Measurements from ENCODE around the gene ADARB2.
"Not testable (repeated sequence)": the region's sequence is repeated elsewhere in the genome, so short reads cannot be mapped to it uniquely, and the experiment has no call there.

Gene ADARB2

DNA sequence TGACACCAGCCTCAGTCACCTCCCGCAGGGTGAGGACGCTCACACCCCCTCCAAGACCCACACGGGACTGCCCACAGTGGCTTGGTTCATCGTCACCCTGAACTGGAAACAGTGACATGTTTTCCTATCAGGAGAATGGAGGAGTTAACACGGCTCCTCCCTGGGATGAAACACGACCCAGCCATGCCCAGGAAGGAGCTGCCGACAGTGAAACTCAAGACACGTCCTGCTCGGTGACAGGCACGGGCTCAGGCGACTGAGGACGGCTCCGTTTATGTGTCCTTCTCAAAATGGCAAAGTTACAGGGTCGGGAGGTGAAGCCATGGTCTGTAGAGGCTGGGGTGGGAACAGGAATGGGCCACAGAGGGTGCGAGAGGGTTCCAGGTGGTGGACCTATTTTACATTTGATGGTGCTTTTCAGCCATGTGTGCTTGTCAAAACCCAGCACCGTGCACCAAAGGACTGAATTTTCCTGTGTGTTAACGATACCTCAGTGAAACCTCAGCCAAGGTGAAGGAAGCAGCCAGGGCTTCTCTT lies 272.4 kb downstream of the ADARB2 start:
- TF ChIP-seq, protein P1, sequence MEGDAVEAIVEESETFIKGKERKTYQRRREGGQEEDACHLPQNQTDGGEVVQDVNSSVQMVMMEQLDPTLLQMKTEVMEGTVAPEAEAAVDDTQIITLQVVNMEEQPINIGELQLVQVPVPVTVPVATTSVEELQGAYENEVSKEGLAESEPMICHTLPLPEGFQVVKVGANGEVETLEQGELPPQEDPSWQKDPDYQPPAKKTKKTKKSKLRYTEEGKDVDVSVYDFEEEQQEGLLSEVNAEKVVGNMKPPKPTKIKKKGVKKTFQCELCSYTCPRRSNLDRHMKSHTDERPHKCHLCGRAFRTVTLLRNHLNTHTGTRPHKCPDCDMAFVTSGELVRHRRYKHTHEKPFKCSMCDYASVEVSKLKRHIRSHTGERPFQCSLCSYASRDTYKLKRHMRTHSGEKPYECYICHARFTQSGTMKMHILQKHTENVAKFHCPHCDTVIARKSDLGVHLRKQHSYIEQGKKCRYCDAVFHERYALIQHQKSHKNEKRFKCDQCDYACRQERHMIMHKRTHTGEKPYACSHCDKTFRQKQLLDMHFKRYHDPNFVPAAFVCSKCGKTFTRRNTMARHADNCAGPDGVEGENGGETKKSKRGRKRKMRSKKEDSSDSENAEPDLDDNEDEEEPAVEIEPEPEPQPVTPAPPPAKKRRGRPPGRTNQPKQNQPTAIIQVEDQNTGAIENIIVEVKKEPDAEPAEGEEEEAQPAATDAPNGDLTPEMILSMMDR (conservative IDR thresholded peaks at IDR 0.05; ENCODE audit: low read depth): no peak
- H3K27ac ChIP-seq: no peak overlapping the region
- ChIA-PET POLR2A (ENCODE audit: low non-redundant PET) (no interaction called here), CTCF (no interaction called here)
- DNase-seq (ENCODE audit: low spot score): no peak

DNA sequence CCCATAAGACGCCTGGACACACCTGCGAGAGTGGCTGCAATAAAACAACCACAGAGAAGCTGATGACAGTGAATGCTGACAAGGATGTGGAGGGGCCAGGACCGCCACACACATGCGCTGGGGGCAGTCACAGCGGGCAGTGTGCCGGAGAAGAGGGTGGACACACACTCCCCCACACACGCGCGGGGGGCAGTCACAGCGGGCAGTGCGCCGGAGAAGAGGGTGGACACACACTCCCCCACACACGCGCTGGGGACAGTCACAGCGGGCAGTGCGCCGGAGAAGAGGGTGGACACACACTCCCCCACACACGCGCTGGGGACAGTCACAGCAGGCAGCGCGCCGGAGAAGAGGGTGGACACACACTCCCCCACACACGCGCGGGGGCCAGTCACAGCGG lies 273.4 kb downstream of the ADARB2 start:
- POLR2A ChIA-PET (ENCODE audit: low non-redundant PET): interaction anchor here (0.6 kb wide), 1 partner anchor 1917 kb away, joined by 3 read pairs; no protein-coding TSS in a partner anchor
- not testable (repeated sequence) for DNase-seq (ENCODE audit: low spot score); H3K27ac ChIP-seq
- CTCF ChIA-PET: interaction anchor here (0.7 kb wide), 1 partner anchor 127 kb away, joined by 3 read pairs; no protein-coding TSS in a partner anchor

DNA sequence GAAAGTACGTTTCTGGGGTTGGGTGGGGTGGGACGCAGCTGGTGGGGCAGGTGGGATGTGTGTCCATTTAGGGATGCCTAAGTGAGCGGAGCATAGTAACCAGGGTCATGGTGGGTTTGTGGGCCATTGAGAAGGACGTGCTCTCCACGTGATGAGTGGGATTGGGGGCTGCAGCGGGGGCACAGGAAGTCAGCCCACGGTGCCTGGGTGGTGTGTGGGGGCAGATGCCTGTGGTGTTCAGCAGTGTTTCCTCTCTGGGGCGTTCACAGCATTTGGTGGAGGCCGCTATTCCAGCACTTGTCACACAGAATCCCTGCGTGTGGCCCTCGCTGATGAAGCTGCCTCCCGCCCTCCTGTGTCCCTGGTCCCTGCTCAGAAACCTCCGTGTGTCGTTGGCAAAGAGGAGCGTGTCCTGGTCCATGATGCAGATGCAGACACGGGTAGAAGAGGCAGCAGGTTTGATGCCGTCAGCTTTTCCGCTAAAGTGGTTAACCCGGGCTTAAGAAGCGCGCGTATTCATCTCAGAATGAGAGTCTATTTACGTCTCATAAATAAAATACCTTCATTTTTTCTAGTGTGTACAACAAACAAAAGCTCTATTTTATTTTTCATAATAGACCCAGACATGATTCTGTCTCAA lies 274.2 kb downstream of the ADARB2 start:
- ChIA-PET CTCF (interaction anchor here (0.7 kb wide), 1 partner anchor 126 kb away, joined by 3 read pairs; no protein-coding TSS in a partner anchor), POLR2A (ENCODE audit: low non-redundant PET) (interaction anchor here (0.6 kb wide), 1 partner anchor 1918 kb away, joined by 3 read pairs; no protein-coding TSS in a partner anchor)
- DNase-seq (ENCODE audit: low spot score): no peak
- TF ChIP-seq, protein P1 (conservative IDR thresholded peaks at IDR 0.05; ENCODE audit: low read depth): no peak
- H3K27ac ChIP-seq: no peak overlapping the region

- TF ChIP-seq, protein P1 (conservative IDR thresholded peaks at IDR 0.05; ENCODE audit: low read depth): no peak
- ChIA-PET POLR2A (ENCODE audit: low non-redundant PET) (no interaction called here), CTCF (no interaction called here)
- no peak overlapping the region for H3K27ac ChIP-seq
- no peak for DNase-seq (ENCODE audit: low spot score)
Measured at GRCh38 chr10:1462521-1462920, 274.8 kb downstream of the ADARB2 start.

- ChIA-PET CTCF (no interaction called here), POLR2A (ENCODE audit: low non-redundant PET) (no interaction called here)
- TF ChIP-seq, protein P1 (conservative IDR thresholded peaks at IDR 0.05; ENCODE audit: low read depth): no peak
- no peak overlapping the region for H3K27ac ChIP-seq
- DNase-seq (ENCODE audit: low spot score): no peak
Measured at GRCh38 chr10:1462032-1462431, 275.3 kb downstream of the ADARB2 start.

DNA sequence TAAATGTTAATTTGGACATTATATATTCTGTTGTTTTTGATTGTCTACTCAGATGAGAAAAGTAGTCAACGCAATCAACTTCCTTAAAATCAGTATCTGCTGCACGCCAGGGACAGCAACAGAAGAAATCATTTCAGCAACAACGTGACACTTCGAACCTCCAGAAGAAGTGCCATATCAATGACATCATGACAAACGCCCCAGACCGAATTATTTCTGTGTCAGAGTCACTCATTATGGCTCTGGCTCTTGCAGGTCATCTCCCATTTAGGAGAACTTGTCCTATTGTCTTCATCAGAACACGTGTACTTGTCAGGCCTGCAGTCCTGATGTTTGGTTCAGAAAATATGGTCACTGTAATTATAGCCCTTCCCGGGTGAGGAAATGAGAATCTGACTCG lies 276.3 kb downstream of the ADARB2 start:
- TF ChIP-seq, protein P1 (conservative IDR thresholded peaks at IDR 0.05; ENCODE audit: low read depth): no peak
- H3K27ac ChIP-seq: no peak overlapping the region
- DNase-seq (ENCODE audit: low spot score): no peak
- CTCF ChIA-PET: no interaction called here
- POLR2A ChIA-PET (ENCODE audit: low non-redundant PET): no interaction called here

- CTCF ChIA-PET; DNase-seq (ENCODE audit: low spot score); POLR2A ChIA-PET (ENCODE audit: low non-redundant PET); H3K27ac ChIP-seq: not testable (repeated sequence)
Measured at GRCh38 chr10:1459664-1460063, 277.7 kb downstream of the ADARB2 start.
